ENCODE results near the gene CSRP3. TPM values are rescaled to one million over a fixed set of nuclear protein-coding genes. Genes with fewer than 3 reads are reported as not detected.

Gene CSRP3
- not detected in 2 replicates for total RNA-seq

GRCh38 chr11:19201737-19202605 is at the start of gene CSRP3:
CSRP3 (minus strand) TSS chr11:19201983; CDS start chr11:19192448, 9,535 bp downstream.

GRCh38 chr11:19240420-19241259 is 38.9 kb upstream of the CSRP3 start, which contains the start of gene E2F8:
E2F8 (minus strand) TSS chr11:19240945; CDS start chr11:19240121, 824 bp downstream.

Other genes starting within 250 kb of the CSRP3 start
- gene MRGPRX2, start 141.3 kb downstream of the CSRP3 start, total RNA-seq, result not detected in 2 replicates
- gene ZDHHC13, start 84.8 kb downstream of the CSRP3 start, total RNA-seq, result 21.6 and 24.0 TPM in 2 replicates
- 0.24 TPM in 1 of 2 replicates, not detected in the other for gene E2F8, start 39.0 kb upstream of the CSRP3 start, total RNA-seq

All from hair follicle dermal papilla cell (primary cell).